Embryonic facial prominence (tissue), 1 donor: ENCODE data around the gene TRPM5.

Experiments used
- DNase-seq: peaks from one replicate; pipeline ENCODE4 v3.0.0-alpha.2; 2016; ENCODE audit errors: extremely low spot score

Gene TRPM5

GRCh38 chr11:2471048-2471803 lies 26.9 kb upstream of the TRPM5 start:
- DNase-seq = no peak

- DNase-seq = no peak
These were observed 26.2 kb upstream of the TRPM5 start for GRCh38 chr11:2470495-2470894.

- DNase-seq = no peak
These were observed 24.3 kb upstream of the TRPM5 start for GRCh38 chr11:2468363-2469235.

GRCh38 chr11:2467695-2468055 lies 23.4 kb upstream of the TRPM5 start:
- no peak for DNase-seq

GRCh38 chr11:2466869-2467694 lies 22.8 kb upstream of the TRPM5 start:
- DNase-seq = no peak

- DNase-seq = no peak
These were observed 21.9 kb upstream of the TRPM5 start for GRCh38 chr11:2466069-2466801.

DNA sequence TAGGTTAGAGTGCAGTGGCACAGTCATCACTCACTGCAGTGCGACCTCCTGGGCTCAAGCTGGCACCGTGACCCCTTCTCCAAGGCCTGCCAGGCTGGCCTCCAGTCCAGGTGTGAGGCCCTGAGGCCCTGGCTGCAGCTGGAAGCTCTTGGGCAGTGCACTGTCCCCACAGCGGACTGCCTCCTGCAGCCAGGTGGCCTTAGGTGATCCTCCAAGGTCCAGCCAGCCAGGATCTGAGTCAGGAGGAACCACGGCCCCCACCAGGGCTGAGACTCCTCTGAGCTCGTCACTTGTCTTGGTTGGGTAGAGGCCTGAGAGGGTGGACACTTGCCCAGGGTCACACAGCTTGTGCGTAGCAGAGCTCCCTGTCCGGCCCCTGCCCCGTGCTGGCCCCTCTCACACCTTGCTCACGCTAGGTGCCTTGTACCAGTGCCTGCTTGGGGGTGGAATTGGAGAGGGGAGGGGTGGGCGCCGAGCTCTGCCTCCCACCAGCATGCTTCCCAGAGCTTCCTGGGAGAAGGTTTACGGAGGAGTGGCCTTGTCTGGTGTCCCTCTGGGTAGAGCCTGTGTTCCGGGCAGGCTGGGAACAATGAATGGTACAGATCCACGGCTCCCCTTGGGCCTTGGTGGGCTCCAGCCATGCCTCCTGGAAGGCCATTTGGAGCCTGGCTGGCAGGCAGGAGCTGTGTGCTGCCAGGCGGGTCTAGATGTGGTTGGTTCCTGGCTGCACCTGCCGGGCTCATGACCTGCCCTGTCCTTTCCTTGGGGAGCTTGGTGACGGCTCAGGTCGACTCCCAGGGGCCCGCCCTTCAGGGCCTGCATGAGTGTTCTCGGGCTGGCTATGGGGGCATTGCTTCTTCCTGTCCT lies 21.1 kb upstream of the TRPM5 start:
- no peak for DNase-seq

DNA sequence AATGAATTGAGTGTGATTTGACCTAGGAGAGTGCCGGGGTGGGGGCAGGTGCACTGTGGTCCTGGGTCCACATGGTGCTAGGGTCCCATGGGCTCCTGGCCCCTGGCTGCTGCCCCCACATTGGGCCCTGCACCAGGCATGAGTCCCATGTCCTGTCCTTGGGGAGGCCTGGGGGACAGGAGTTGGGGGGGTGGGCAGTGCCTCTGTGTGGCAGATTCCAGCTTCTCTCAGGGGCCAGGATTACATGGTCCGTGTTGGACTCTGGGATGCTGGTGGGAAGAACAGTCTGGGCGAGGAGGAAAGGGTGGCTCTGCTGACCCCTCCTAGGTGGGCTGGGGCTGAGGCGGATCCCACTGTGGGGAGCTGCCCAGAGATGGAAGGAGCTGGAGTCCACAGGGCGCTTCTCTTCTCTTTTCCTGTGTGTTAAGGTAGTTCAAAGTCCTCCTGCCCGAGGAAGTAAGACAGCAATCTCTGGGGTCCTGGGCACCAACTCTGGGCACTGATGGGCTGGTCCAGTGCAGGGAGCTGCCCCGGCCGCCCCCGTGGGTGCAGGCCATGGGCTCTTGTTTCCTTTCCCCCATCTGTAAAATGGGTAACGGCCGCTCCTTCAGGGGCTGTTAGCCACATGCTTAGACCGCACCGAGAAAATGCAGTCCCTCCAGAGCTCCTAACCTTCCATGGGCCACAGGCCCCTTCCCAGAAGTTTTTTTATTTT lies 20.3 kb upstream of the TRPM5 start:
- DNase-seq = no peak

DNA sequence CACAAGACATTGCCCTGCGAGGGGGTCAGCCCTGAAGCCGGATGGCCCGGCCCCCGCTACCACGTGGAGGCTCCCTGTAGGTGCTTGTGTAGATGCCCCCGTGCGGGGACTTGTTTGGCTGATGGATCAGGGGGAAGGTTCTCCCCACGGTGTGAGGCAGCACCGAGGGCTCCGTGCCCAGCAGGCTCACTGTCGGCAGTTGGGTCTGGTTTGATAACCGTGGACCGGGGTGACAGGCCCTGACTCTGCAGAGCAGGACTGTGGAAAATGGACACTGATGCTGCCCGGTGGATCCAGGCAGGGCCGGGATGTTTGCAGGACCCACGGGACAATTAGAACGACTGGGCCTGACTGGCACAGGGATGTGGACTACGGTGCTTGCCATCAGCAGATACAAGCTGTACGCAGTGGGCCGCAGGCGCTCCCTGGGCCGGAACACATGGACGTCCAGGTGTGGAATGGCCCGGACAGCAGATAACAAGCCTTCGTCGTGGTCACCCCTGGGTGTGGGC lies 19.5 kb upstream of the TRPM5 start:
- DNase-seq = no peak

DNA sequence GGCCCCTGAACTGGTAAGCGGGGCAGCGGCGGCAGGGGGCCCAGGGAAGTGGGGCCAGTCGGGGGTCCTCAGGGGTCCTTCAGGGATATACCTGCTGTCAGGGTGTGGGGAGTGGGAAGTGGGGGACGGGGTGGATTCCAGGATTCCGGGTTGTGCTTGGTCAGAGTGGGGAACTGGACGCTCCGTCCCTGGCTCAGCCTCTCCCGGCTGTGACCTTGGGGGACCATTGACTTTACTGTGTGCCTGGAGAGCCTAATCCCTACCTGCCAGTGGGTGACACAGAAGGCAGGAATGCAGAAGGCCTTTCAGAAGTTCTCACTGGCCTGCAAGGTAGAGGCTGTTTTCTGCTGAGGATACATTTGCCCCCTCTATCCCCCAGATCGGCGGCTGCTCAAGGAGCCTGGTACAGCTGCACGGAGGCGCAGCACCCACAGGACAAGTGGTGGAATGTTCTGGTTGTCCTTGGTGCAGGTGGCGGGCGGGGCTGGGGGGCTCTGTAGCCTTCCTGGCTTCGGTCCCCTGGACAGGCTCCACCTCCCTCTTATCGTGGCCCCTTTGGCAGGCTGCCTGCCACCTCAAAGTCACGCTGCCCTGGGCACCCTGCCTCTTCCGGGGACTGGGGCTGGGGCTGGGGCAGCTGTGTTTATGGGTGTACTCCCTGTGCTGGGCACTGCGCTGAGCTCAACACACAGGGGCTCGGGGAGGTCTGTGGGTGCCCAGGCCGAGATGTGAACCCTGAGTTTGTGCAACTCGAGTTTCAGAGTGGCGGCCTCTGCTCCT lies 18.9 kb upstream of the TRPM5 start:
- DNase-seq = no peak

DNA sequence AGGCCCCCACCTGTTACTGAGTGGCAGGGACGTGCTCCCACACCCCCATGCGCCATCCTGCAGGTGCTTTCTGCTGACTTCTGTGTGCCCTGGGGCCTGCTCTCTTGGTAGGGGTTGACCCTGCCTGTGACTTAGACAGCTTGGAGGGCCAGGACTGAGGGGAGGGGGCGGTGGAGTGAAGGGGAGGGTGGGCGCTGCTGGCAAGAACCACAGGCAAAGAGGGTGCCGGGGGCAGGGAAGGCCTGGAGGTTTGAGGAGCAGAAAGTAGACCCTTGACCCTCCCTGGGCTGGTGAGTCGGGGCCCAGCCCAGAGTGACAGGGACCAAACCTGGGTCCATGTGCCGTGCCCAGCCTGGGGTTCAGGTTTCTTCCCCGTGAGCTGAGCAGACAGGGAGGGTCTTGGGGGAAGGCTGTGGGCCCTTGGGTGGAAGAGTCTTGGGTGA lies 18.2 kb upstream of the TRPM5 start:
- no peak for DNase-seq

DNA sequence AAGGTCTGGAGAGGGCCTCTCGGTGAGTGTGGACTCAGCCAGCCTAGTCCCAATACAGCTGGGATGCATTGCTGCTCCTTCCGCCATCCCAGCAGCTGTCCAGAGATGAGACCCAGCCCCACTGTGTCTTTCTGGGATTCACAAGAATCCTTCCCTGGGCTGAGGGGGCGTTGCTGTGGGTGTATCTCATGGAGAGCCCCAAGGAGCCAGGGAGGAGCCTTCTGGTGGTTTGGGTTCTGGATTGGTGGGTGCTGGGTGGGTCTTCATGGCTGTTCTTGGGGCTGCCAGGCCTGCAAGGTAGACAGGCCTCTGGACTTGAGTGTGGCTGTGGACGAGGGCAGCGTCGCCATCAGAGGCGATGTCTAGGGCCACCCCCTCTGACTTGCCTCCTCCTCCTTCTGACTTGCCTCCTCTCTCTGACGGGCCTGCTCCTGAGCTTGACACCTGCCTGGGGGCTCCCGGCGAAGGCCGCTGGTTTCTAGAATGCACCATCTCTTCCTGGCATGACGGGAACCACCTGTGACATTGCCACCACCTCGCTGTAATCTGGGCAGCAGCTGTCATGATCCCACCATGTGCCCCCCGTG lies 17.7 kb upstream of the TRPM5 start:
- DNase-seq = no peak

DNA sequence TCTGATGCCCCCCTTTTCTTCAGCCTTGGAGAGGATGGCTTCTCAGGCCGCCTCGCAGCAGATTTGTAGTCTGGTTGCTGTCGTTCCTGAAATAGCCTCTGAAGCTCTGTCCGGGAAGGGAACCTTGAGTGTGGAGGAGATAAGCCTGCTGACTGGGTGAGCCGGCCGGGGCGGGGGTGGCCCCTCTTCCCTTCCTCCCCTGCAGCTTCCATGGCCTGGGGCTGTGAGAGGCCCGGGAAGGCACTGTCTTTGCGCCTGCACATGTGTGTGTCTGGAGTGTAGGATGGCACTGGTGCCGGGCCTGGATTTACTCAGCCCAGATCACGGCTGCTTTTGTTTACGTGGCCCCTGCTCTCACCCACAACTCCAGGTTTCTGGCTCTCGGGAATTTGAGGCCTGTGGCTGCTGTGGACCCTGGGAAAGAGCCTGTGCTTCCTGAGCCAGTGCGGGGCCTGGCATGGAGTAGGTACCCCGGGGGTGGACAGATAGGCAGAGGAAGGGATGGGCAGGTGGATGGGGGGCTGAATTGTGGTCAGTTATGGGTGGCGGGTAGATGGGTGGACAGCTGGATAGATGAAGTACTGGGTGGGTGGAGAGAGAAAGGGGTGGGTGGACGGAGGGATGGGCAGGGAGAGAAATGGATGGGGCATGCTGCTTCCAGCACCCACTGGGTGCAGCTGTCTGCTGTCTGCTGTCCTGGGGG lies 17.1 kb upstream of the TRPM5 start:
- DNase-seq = no peak

GRCh38 chr11:2460540-2461252 lies 16.4 kb upstream of the TRPM5 start:
- DNase-seq = no peak

DNA sequence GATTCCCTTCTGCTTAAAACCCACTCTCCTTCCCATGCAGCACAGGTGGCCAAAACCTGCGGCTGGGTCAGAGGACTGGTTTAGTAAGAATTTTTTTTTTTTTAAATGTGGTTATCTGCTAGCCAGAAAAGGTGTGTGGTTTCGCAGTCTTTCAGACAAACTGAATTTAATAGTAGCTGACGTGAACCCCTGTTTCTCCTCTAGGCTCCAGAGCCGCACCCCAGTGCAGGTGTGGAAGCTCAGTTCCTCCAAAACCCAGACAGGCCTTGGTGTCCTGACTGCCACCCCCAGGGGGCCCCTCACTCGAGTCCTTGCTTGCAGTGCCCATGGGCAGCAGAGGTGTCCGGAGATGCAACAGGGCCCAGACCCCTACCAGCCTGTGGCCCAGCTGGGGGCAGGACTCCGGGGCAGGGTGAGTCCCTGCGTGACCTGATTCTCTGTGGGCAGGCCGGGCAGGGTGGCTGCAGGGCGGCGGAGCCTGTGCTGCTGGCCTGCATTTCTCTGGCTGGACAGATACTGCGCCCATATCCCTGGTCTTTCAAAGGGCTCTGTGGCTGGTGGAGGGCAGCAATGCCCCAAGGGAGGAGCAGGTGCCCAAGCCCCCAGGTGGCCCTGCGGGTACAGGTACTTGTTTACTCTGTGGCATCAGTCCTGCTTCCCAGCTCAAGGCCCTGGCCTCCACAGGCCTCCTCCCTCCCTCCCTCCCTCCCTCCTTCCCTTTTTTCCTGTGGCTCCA lies 15.7 kb upstream of the TRPM5 start:
- DNase-seq = no peak

- no peak for DNase-seq
These were observed 14.9 kb upstream of the TRPM5 start for GRCh38 chr11:2459016-2459725.
